HG02973 (cell line): Measurements from ENCODE around the gene ING5.

ENCODE experiments used
- ATAC-seq: cut with Tn5 transposase; IDR thresholded peaks from one replicate; pipeline ENCODE4 v1.9.1; 2021; ENCODE audit warnings: moderate library complexity; ENCODE audit not compliant: unreplicated experiment

The ING5 gene

GRCh38 chr2:241774419-241775222 lies 72.8 kb downstream of the ING5 start:
- no peak for ATAC-seq

- no peak for ATAC-seq
Observed at GRCh38 chr2:241775223-241776177, 73.7 kb downstream of the ING5 start.

GRCh38 chr2:241776336-241777169 lies 74.7 kb downstream of the ING5 start, which contains the start of gene GAL3ST2:
Gene GAL3ST2 (plus strand): TSS chr2:241776822. CDS start chr2:241776956, 134 bp downstream.
- no peak for ATAC-seq

GRCh38 chr2:241777170-241777685 lies 75.4 kb downstream of the ING5 start:
- ATAC-seq, result no peak

GRCh38 chr2:241777686-241778627 lies 76.1 kb downstream of the ING5 start:
- no peak for ATAC-seq
